NCI-H526 treated with DMSO at 0.1 percent for 48 hours (cell line): ENCODE measurements around the gene FAM9A.

Experiments
- DNase-seq: peaks from one replicate; lab custom pipeline; 2025; lab: John Stamatoyannopoulos, UW

The FAM9A gene

DNA sequence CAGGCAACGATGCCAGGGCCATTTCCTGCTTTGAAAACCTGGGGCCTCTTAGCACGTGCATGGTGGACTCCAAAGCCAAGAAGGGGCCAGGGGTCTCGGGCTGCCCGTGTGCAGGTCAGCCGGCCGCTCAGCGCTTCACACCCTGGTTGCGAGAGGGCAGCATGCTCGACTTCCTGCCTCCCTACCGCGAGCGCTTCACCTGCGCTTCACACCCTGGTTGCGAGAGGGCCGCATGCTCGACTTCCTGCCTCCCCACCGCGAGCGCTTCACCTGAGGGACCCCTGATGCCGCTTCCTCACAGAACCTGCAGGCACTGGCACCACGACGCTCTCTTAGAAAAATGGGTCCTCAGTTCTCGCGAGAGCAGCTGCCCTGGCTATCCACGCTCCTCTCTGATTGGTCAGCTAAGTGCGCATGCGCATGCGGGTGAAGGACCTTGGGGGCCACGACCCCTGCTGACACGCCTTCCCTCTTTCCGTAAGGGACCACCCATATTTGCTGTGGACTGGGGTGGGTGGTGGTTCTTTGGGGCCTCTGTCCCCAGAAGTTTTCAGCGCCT is at the start of gene FAM9A:
Gene FAM9A, minus strand, starts transcription at position 343 of the 559 bp plus-strand sequence. CDS start 1,212 bp downstream, outside the sequence.
- no peak for DNase-seq

DNA sequence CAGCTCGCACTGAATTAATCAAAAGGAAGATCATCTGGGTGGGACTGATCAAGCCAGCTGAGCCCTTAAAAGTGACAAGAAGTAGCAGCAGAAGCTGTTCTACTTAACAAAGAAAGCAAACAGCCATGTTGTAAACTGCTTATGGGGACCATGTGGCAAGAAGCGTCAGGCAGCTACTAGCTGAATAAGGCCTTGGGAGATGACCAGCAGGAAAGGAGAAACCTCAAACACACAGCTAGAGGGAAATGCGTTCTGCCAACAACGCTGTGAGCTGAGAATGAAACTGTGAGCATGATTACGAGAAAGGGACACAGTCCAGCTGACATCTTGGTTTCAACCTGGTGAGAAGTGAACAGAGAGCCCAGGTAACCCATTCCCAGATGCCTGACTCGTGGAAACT is 49.3 kb upstream of the FAM9A start:
- DNase-seq, result no peak

DNA sequence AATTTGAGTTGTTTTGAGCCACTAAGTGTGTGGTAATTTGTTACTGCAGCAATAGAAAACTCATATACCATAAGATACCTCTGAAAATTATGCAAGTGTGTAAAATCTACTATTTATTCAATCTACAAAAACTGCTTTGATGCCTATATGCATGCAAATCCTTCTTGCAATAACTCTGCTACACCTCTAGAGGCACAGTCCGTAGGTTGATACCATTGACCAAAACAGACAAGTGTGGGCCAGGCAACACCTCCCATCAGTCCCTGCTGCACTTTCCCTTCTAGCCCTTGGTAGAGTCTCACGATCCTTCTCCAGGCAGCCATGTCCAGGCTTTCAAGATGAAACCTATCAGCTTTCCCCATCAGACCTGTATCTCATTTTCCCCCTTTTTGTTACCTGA is 48.8 kb upstream of the FAM9A start:
- DNase-seq, result no peak

DNA sequence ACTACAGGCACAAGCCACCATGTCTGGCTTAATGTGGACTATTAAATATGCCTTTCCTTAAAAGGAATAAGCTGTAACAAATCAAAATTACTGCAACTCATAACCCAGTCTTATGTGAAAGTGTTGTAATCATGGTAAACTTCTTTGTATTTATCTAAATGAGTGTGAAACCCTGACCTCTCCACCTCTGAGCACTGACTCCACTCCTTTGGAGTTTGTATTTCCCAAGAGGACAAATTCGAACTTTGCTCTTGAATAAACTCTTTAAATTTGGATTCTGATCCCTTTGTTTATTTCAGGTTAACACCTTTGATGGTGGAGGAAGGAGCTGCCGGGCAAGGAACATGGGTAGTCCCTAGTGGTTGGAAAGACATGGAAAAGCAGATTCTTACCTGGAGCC is 48.3 kb upstream of the FAM9A start:
- DNase-seq, result no peak

DNA sequence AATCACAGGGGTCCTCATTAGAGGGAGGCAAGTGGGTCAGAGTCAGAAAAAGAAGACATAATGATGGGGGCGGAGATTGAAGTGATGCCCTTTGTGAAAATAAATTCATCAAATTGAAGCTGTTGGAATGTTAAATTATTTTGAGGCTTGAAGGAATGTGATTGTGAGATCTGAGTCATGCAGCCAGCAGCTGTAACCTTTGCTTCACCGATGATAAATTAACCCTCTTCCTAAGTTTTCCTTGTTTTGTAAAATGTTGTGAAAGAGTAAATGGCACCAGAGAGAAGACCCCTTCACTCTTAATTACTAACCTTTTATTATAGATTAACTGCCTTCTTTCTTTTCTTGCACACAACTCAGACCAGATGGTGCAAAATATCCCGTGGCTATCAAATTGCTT is 47.7 kb upstream of the FAM9A start:
- no peak for DNase-seq

DNA sequence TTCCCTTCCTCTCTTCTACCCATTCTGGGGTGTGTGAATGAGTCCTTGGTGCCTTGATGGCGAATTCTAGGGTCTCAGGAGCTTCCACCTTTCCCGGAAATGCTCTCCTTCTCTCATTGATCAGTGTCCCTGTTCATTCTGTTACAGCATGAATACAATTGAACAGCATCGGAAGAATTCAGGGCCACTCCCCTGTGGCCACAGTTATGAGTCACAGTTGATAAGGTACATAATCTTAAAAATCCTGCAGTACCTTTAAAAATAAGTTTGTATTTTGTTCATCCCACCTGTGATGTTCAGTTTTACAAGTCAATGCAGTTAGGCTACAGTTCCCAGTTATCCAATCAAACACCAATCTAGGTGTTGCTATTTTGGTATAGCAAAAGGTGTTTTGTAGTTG is 47.3 kb upstream of the FAM9A start:
- DNase-seq, result no peak

DNA sequence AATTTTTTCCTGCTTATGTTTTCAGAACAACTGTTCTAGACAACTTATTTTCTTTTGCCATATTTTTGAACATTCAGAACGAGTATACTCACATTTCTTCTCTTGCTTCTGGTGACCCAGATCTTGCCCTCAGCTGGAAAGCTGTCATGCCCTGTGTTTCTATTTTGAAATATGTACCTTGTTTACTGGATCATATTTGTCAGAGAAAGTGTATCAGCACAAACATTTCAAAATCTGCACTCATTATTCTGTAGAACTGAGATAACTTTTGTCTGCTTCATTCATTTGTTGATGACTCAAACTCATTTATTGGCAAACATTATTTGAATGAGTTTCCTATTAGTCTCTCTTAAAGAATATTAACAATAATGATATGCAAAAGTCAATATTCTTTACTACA is 46.2 kb upstream of the FAM9A start:
- no peak for DNase-seq

DNA sequence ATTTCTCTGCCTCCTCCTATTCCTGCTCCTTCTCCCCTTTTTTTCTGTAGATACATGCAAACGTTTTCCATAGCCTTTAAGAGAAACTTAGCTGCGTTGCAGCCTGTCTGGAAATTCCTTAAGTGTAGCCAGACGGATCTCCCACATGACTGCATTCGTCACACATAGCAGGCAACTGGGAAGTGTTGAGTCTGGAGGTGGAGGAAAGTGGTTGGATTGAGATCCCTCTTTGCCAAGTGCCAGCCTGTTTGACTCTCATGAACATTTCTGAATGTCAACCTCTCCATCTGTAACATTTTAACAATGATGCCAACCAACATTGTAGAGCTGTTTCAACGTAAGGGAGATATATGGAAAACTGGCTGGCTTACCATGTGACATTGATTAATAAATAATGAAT is 45.1 kb upstream of the FAM9A start:
- DNase-seq, result no peak

DNA sequence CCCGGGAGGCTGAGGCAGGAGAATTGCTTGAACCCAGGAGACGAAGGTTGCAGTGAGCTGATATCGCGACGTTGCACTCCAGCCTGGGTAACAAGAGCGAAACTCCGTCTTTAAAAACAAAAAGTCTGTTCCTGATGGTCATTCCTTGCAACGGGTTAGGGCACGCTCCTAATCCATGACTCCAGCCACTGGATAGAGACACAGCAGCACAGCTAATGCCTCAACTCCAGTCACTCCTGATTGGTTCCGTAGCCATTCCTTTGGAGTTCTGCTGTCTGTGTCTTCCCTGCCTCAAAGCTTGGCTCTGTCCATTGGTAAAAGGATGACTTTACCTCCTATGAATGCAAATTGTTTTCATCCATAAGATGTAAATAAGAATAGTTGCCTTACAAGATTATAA is 44.3 kb upstream of the FAM9A start:
- DNase-seq, result no peak

DNA sequence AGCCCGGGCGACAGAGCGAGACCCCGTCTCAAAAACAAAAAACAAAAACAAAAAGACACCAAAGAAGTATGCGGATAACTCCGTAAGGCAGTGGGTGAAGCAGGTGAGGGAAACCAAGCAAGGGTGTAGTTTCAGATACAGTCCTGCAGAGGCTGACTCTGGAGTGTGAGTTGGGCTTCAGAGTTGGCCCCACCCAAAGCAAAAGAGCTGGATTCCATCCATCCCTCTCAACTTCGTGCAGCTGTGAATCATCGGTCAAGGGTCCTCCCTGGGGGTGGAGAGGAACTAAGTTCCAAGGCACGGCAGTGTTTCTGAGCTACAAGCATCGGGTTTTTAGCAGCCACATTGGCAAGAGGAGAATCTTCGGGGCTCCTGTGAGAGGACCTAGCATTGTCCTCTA is 43.9 kb upstream of the FAM9A start:
- no peak for DNase-seq

DNA sequence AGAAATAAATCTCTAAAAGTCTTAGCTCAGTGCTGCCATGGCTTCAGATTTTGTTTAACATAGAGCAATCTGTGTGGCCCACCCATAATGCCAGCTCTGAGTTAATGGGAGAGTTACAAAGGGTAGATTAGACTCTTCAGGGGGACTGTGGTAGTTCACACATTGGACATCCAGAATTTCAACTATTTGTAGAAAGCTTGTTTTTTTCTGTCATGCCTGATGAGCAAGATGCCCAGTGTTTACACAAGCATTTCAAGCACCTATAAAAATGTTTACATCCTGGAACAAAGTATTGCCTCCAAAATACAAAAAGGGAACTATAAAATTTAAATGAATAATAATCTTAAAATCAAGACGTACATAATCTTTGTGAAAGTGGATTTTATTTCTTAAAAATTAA is 43.0 kb upstream of the FAM9A start:
- no peak for DNase-seq

DNA sequence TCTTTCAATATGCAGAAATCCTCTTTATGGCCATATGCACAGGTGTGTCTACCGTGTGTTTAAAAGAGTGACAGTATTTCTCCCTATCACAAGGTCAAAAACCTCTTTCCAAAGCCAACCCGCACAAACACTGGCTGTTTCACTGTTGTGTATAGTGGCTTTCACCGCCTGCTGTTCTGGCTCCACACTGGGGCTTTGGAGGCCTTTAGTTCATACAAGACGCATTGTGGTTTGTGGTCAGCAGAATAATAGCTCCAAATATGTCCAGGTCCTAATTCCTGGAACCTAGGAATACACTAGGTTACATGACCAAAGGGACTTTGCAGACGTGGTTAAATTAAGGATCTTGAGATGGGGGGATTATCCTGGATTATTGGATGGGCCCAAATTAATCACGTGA is 40.7 kb upstream of the FAM9A start:
- DNase-seq, result no peak

DNA sequence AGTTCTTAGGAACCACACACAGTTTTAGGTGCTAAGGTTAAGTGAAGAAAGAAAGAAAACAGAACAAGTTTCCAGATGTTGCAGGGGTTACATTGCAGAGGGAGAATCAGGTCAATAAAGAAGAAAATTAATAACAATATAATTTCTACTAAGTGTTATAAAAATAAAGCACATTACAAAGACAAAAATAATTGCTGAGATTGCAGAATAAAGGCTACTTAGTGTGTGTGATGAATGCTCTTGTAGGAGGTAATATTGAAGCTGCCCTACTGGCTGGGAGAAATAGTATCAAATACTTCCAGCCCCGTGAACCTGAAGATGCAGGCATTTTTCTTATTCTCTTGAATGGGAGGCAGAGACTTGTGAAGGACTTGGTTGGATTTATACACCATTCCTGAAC is 33.2 kb upstream of the FAM9A start:
- no peak for DNase-seq

DNA sequence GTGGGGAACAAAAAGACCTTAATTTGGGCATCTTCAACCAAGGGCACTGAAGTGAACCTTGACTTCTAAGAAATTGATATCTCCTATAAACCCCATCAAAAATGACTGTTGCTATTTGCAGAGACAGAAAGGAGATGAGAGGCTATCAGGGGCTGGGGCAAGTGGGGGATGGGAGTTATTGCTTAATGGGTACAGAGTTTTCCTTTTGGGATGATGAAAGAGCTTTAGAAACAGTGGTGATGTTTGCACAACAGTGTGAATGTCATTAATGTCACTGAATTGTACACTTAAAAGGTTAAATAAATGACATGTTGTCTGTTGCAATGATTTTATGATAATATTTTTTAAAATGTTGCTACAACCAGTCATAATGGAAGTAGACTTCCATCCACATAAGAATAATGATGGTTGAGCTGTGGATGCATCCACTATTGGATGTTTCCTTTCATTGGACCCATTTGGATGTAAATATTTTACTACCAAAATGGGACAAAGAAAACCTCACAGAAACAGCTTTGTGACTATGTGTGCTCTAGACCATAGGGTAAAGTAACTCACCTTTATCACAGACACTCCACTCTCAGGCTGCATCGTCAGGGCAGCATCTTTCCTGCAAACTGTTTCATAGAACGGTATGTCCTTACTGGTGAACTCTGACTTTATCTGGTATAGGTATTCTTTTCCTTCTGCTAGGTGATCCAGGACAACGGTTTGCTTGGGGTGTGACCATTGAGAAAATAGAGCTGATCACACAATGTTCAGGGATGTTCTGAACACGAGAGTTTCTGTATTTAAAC is 31.6 kb upstream of the FAM9A start:
- DNase-seq, result no peak

DNA sequence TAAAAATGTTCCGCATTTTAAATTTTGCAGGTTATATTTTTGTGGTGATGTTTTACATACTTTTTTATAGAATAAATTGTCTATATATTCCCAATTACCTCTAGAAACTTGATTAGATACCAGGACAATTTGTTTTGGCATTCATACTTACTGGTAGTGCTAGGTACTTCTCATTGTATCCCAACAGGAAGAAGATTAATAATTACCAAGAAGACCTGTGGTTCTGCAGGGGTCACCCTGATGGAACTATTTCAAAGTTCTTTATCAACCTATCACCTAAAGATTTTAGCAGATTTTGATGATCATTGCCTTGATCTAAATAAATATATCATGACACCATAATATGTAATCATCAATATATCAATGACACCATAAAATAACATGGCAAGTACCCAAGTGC is 22.5 kb upstream of the FAM9A start:
- no peak for DNase-seq

DNA sequence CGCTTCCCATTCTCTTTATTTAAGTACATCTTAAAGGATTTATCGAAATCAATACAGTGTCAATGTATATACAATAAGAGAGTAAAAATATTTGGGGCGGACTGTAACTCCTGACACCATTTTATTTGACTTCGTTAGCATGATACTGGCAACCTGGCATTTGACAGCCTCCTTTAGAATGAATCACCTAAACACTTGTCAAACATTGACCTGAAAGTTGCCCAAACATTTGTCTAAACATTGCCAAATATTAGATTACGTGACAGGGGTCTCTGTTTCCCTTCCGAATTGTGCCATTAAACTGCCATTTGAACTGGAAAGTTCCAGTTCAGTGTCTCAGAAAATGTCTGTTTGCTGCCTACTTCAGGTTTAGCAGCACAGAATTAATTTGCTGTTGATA is 20.8 kb upstream of the FAM9A start:
- DNase-seq, result no peak

DNA sequence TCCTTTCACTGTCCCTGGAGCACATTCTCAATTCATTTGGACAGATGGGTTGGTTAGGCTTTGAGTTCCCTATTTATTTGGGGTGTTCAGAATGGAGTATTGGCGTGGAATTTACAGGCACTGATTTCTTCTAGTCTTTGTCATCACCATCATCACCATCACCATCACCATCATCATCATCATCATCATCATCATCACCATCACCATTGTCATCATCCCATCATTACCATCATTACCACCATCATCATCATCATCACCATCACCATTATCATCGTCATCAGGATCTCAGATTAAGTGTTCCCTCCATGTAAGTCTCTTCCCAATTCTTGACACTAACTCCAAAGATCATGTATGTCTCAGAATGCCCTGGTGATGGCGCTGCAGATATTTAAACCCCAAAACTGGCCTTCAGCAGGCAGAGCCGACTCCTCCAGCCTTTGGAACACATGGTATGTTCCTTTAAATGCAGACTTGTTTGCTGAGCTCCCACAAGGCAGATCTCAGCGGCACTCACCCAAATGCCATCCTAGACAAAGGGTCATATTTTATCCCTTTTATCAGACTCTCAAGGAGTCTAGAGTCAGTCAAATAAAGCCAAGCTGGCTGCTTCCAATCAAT is 19.8 kb upstream of the FAM9A start:
- peak; percentile 12 for DNase-seq

DNA sequence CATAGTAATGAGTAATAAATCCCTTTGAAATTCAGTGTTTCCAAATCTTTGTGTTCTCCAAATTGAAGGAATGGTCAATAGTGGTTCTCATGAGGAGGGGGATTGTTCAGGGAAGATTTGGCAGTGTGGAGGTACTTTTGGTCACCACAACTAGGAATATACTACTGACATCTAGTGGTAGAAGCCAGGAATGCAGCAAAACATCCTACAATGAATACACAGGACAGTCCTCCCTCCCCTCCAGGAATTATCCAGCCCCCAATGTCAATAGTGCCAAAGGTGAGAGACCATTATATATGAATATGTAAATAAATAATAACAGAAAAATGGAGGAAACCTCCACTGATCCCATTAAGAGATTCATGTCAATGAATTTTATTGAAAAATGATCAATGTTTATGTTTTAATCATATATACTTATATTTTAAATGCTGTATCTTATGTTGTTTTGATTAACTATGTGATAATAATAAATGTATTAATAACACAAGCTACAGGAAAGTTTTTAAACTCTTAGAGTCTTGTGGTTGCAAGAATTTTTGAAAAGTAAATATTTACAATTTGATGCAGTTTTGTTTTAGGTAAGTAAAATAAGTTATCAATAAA is 14.4 kb upstream of the FAM9A start:
- DNase-seq, result peak; percentile 44

DNA sequence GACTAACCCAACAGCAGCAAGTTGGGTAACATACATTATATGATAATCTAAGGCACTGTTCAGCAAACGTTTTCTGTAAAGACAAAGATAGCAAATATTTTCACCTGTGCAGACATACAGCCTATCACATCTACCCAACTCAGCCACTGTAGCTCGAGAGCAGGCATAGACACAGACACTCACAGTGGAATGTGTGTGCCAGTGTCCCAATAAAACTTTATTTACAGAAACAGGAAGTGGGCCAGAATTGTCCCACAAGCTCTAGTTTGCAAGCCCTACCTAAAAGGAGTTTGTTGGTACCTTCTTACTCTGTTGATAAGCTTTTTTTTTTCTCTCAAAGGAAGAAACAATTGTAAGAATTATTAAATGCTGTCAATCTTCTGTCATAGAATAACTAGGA is 11.9 kb upstream of the FAM9A start:
- no peak for DNase-seq

DNA sequence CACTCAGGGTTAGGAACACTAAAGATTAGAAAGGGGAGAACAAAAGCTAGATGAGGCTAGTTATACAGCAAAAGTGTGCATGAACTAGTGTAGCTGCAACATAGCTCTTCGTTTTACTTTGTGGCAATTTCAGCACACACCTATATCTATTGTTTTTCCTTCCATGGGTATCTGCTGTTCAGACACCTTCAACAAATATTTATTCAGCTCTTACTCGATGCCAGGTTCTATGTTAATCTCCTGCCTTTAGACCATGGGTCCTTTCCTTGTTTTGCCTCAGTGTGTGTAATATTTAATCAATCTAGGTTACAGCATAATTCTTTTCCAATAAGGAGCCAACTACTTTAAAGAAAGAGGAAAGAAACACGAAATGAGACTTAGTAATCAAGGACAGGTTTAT is 10.4 kb upstream of the FAM9A start:
- DNase-seq, result no peak

DNA sequence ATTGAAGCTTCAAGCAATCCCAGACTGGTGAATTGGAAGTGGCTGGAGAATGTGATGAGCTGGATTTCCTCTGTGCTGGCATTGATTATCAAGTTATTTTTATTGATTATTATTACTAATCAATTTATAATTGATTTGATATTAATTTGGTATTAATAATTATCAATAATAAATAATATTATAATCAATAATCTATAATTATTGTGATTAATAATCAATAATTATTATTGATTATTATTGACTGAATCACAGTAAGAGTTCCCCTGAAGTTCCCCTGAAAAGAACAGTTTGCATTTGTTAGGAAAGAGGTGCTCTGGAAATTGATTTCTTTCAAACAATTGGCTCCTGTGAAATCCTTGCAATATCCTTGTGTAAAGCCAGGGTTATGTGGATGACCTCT is 7.5 kb upstream of the FAM9A start:
- DNase-seq, result no peak

DNA sequence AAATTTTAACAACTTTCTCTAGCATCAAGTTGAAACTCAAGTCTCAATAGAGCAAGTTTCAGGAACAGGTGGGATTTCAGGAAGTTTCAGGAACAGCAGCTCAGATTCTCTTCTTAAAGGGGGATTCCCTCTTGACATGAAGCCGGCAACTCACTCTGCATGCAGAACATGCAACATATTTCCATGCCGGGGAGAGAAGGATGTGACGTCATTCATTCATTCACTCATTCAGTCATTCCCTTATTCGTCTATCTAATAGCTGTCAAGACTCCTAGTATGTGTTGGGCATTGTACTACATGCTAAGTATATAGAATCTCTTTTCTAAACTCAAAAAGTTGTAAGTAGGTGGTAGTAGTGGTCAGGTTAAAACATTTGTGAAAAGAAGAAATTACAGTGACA is 4.8 kb upstream of the FAM9A start:
- DNase-seq, result no peak

DNA sequence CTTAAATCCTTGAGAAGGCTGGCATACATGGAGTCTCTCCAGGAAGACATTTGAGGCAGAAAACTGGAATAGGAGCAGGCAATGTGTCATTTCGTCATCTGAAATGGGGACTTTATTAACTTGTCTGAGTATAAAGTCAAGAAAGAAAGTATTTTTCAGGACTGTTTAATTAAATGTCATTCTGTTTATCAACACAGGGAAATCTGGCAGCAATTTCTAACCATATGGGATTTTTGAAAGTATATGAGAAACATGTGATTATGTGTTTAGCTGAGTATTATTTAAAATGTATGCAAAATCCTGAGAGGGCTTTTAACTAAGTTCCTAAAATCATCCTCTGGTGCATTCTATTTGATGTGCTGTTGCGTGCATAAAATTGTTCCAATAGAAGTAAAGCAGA is 3.9 kb upstream of the FAM9A start:
- DNase-seq, result no peak
